HK-2 (cell line): ENCODE measurements around the gene TBC1D2B.

Source experiments
- DNase-seq: peaks from one replicate; pipeline ENCODE4 v3.0.0-alpha.2; 2018; ENCODE audit not compliant: unreplicated experiment

TBC1D2B gene

DNA sequence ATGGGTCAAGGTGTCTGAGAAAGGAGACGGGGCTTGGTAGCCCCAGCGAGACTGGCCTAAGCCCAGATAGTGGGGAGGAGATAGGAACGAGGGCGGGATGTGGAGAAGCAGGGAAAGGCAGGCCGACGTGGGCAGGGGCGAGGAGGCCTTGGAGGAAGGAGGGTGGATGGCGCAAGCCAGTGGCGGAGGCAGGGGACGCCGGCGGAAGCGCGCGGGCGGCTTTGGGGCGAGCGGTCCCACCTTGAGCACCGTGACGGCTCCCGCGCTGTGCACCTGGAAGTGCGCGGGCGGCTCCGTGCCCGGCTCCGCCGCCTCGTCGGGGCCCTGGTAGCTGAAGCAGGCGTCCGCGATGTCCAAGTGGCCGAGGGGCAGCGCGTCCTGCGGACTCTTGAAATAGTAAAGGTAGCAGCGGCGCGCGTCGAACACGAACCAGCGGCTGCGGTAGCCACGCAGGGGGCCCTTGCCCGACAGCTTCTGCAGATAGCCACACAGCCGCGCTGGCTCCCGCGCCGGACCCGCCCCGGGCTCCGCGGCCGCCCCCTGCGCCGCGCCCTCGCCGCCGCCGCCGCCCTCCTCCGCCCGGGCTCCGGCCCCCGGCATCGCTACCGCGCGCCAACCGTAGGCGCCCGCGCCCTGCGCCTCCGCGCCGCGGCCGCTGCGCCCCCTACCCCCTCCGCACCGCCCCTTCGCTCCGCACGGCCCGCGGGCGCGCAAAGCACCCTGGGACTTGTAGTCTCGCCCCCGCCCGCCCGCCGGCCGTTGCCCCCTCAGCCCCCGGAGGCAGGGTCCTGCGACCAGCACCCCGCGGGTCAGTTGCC lies at the start of gene TBC1D2B:
TSS of gene TBC1D2B (minus strand) at position 659 of the 818 bp plus-strand sequence. CDS start at position 600, 59 bp downstream.
- DNase-seq: peak; percentile 47

DNA sequence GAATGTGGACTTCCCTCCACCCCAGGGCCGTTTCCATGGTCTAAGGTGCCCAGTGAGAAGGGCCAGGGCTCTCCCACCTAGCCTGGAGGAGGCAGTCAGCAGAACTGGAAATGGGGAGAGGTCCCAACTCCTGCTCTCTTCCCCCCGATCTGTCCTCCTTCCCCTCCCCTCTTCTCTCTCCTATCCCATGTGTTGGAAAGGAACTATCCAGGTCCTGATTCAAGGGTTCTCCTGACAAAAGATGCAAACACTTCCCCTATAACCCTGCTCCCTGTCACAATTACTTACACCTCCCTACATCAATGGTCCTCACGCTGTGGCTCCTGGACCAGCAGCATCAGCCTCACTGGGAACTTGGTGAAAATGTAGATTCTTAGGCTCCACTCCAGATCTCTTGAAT lies 47.8 kb upstream of the TBC1D2B start:
- DNase-seq: no peak

DNA sequence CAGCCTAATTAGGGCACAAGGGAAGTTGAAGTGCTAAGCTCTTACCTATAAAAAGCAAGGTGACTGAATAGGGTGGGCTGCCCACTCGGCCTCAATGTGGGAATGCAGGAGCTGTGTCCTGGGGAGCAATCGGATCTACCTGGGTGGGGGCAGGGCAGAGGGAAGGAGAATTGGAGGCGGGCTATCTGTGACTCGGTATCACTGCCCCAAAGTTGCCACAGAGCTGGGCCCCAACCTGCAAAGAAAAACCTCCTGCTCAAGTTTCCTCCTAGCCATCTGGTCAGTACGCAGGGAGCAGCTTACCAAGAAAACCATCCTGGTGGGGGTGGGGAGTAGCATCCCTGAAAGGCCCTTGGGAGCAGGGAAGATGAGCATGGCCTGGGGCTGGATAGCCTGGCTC lies 43.0 kb upstream of the TBC1D2B start:
- DNase-seq: no peak

DNA sequence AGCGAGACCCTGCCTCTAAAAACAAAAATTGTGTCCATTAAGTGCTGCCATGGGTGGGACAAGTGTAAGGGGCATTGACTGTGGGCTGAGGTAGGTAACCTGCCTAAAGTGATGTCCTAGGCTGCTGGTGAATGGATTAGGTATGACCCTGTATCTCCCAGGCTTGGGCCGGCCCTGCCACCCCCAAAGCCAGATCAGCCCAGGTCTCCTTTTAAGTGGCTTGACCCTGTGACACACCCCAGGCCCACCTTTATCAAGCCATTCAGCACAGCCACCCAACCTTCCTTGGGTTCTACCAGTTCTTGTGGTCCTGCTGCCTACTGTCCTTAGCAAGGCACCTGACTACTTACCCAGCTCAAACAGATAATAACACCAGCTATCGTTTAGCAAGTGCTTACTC lies 35.0 kb upstream of the TBC1D2B start:
- DNase-seq: no peak

DNA sequence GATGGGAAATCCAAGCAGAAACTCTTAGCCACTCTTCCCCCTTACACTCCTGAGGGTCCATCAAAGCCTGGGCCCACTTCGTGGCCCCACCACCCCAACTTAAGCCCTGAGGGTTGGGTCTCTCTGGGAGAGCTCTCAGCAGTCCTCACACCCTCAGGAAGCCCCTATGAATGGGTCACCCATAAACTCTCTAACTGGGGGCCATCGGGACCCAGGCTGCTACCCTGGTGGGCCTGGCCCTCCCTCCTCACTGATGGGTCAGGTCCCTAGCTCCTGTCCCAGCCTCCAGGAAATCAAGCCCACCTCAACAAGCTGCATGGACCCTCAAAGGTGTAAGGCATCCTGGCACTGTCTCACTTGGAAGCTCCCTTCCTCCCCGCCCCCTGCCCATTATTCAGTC lies 34.3 kb upstream of the TBC1D2B start:
- no peak for DNase-seq

DNA sequence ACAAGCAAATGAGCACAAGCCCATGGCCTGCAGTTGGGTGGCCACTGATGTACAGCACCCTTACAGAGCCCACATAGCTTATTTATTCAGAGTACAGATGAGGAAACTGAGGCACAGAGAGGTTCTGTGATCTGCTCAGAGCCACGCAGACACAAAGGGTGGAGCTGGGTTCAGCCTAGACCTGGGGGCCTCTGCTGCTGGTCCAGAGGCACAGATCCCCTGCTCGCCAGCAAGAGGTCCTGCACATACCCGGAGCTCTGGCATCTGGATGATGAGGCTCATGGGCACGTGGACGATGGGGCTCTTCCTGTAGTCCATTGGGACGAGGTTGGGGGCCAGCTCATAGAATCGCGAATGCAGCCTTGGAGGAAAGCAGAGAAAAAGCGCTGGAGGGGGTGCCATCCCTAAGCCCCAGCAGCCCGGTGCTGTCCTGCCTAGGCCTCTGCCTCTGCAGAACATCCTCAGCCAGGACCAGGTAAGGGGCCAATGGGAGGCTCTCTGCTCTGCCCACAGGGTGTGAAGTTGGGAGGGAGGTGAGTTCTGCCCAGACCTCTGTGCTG lies 33.5 kb upstream of the TBC1D2B start:
- no peak for DNase-seq

DNA sequence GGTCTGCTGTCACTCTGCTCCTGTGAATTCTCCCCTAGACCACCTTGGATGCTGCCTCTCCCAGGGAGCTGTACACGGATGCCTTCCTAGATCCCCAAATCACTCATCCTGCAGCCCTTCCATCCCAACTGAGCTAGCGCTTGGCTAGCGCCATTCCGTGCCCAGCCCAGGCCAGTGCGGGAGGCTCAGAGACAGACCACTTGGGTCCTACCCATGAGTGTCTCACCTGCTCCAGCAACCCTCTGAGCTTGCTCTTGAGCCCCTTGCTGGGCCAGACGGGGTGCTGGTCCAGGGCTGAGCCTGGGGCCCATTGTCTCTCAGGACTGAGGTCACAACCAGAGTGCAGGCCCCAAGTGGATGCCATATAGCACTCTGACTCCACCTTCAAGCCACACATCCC lies 32.6 kb upstream of the TBC1D2B start:
- no peak for DNase-seq

DNA sequence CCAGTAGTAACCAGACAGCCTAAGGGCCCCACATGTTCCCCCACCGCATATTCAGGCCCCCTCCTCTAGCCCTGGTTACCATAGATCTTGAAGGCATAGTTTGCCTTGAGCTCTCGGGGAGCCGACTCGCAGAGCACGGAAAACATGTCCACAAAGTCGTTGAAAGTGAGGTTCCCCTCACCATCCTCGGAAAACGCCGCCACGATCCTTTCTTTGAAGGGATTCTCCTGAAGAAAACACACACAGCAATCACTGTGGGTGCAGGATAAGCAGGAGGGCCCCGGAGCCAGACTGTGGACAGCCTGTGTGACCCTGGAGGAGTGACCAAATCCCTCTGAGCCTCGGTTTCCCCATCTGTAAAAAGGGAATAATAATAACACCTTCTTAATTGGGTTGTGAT lies 31.6 kb upstream of the TBC1D2B start:
- DNase-seq: no peak

DNA sequence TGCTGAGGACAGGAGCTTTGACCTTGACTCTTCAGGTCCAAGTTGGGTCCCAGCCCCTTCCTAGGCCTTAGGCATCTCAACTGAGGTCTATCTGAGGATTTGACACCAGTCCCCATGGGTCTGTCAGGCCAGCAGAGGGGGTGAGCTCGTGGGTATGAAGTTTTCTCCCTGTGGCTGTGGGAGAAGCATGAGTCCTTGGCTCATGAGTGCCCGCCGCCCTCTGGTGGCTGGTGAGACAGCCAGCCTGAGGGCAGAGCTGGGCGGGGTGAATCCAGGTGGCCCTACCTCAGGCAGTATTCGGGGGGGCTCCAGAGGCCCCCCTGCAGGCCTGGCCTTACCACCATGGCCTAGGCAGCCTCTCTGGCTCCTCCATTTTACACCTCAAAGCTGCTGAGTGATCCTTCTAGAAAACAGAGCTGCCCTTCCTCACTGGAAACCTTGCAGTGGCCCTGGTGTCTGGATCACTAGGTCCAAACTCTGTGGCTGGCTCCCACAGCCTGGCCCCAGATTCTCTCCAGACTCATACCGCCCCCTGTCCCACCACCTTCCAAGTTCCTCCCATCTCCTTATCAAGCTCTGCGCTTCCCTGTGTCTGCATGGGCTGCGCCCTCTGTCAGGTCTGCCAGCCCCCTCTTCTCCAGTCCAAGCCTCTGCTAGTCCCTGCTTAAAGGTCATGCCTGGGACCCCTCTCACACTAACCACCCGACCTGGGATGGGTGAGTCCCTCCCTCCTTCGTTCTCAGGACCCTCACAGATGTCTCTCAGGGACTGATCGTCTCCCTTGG lies 31.0 kb upstream of the TBC1D2B start:
- peak; percentile 62 for DNase-seq

DNA sequence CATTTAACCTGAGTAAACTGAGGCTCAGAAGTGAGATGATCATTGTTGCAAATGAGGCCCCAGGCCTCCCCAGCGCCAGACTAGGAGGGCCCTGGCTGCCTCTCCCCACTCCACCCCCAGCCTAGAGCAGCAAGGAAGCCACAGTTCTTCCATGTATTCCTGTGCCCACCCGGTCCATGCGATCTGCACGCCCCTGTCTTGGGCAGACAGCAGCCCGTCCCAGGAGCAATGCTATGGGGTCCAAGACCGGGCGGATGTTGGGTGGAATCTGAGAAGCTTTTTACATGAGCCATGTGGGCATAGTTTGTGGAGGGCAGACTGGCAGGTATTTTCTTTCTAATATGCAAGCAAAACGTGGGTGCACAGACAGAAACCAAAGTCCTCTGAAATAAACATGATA lies 30.0 kb upstream of the TBC1D2B start:
- no peak for DNase-seq

DNA sequence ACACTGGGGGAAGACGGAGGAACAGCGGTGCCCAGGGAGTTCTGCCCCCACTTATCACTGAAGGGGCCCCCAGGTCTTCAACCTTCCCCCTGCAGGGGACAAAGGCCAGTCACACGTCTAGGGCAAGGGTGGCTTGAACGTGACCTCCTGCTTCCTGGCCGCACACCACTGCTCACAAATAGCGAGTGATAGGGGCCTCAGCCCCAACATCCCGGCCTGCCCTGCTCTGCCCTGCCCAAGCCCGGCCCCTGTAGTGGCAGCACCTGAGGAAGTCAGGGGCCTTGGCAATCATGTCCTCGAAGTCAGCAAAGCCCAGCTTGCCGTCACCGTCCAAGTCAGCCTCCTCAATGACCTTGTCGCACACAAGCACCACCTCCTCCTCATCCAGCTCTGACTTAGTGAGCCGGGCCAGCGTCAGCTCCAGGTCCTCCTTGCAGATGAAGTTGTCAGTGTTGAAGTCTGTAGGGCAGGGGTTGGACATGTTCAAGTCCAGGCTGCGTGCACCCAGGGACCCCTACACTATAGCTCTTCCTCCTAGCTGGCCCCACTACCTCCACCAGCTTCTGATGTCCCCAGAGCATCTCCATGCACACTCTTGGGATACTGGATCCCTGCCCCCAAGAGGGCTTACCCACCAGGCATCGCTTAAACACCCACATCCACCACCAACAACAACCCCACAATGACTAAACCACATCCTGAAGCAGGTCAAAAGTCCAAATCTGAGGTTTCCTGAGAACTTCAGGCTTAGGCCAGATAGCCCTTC lies 28.1 kb upstream of the TBC1D2B start:
- DNase-seq: no peak

DNA sequence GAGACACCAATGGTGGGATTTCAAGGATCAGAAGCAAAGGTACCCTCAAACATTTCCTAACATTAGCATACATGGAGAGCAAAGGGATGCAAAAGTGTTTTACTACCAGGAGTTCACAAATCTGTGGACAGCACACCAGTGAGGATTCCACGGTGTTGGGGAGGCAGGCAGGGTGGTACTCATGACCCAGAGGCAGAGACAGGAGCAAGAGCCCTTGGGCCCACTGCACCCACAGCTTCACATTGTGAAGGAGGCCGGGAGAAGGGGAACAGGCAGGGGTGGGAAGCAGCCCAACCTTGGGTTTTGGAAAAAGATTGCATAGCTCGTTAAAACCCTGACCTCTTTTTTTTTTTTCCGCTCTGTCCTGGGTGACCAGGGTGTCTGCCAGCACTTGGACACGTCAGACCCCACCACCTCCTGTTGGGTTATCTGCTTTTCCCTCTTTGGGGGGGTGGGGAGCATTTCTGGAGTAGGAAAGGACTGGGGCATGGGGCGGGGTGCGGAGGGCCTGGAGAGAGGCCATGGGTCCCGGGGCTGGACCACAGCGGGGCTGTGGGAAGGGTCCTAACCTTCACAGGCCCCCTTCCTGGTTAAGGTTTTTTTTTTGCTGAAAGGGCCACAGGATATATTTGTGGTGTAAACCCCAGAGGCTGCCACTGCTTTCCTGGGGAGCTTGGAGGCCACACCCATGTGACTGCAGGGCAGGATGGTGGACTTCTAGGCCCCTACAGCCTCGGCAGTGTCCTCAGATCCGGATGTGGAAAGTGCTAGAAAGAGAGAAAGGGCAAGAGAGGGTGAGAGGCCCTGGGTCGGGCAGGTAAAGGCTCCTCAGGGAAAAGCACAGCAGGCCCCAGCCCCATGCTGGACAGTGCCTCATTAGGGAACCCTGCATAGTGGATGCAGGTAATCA lies 27.3 kb upstream of the TBC1D2B start:
- no peak for DNase-seq

DNA sequence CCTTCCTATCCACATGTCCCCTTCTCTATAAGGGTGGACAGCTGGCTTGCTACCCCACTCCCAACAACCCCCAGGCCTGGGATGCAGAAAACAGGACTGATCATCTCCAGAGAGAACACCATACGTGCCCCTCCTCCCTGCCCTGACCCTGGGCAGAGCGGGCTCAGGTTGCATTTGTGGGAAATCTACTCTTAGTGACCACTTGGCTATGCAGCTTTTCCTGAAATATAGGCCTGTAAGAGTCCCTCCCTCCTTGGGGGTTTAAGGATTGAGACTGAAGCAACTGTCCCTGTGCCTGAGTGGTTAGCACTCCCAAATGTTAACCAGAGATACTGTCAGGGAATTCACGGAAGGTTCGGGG lies 26.6 kb upstream of the TBC1D2B start:
- DNase-seq: no peak

DNA sequence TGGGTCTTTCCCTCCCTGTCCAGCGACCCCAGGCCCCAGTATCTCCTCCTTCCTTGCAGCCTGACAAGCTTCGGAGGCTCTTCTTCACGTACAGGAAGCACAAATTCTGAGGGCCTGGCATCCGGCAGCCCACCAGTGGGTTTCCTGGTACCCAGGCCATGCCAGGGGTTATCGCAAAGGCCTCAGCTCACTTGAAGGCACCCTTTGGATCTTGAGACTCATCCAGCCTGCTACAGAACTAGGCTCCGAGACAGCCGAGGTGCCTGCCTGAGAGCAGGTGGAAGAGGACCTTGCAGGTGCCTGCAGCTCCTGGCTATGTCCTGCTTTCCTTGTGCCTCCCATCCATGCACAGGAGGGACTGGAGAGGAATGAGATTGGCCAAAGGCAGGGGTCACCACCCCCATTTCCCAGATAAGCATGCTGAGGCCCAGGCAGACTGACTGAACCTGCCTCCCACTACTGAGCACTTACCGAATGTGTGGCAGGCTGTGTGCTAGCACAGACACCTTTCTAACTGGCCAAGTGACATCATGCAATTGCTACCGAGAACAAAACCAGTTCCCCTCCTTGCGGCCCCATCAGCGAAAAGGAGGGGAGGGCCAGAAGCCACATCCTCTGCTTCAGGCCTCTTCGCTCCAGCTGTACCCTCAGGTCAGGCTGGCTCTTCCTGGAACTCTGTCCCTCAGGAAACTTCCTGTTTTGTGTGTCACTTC lies 26.1 kb upstream of the TBC1D2B start:
- DNase-seq: no peak

DNA sequence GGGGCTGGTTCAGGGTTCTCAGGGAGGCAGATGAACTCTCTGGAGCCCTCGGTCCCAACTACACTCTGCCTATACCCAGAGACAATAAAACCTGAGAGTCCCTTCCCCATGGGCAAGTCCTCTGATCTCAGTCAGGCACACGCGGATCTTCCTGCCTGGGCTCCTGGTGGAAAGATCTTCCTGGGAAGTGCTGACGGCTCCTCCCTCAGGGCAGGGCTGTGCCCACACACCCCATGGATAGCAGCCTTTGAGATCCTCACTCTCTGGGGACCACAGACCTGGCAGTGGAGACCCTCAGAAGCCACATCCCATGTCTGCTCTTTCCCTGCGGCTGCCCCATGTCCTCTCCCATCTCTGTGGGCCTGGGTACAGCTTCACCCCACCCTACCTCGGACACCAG lies 25.2 kb upstream of the TBC1D2B start:
- no peak for DNase-seq

DNA sequence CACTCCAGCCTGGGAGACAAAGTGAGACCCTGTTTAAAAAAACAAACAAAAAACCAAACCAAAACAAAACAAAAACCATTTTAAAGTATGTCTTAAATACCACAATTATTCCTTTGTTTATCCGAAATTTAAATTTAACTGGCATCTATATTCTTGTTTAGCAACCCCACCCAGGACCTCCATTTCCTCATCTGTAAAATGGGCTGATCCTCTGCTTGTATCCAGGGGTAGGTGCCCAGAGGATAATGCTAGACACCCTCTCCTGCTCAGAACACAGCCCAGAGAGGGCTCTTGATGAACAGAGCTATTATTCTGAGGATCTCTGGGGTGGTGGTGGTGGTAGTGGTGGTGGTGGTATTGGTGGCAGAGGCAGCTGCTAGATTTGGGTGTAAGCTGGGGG lies 24.7 kb upstream of the TBC1D2B start:
- no peak for DNase-seq

DNA sequence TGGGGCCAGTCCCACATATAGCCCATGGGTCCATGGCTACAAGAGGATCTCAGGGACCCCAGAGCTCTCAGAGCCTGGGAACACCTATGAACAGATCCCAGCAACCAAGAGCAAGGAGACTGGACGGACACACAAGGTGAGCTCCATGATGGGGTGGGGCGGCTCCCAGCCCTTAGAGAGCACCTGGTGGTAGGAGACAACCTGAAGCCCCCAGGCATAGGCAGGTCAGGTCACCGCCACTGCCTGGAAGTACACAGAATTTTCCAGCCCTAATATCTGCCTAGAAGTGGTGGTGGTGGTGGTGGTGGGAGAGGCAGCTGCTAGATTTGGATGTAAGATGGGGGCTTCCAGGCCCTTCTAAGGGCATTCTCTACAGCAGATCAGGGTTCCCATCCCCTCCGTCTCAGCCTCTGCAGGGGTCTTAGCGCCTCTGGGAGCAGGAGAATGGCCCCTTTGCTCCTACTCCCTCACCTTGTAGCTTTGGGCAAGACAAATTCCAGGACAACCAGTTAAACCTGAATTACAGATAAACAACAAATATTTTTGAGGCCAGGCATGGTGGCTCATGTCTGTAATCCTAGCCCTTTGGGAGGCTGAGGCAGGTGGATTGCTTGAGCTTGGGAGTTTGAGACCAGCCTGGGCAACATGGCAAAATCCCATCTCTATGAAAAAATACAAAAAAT lies 24.1 kb upstream of the TBC1D2B start:
- no peak for DNase-seq

DNA sequence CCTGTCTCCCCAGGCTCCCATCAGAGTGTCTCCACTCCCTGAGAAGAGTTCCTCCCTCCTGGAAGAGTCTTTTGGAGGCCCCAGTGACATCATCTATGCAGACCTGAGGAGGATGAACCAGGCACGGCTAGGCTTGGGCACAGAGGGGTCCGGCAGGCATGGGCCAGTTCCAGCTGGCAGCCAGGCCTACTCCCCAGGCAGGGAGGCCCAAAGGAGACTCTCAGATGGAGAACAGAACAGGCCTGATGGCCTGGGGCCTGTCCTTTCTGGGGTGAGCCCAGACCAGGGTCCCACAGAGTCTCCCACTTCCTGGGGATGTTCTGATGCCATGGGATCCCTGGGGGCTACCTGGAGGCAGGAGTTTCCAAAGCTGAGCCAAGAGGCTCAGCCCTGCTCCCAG lies 23.4 kb upstream of the TBC1D2B start:
- DNase-seq: no peak

DNA sequence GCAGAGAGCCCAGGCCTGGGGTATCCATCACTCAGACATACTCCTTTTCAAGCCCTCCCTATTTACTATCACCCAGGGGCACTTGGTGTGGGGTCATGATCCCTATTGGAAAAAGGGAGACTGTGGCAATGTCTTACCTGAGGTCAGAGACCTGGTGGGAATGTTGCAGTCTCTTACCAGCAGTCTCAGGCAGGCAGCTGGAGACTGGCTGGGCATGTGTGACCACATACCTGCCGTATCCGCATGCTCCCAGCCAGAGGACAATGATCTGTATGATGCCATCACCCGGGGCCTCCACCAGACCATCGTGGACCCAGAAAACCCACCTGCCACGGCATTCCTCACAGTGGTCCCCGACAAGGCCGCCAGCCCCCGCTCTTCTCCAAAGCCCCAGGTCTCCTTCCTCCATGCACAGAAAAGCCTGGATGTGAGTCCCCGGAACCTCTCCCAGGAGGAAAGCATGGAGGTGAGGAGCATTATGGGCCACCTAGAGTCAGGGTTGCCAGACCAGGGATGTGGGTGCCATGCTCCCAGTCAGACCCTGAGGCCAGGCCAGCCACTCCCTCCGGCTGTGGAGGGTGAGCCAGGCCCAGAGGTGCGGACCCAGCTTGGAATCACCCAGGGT lies 20.7 kb upstream of the TBC1D2B start:
- no peak for DNase-seq
